LNCAP (cell line): ENCODE results near the gene PPP2R3A.

Experiments
- CTCF ChIP-seq: fragments of 450-650 bp; IDR thresholded peaks from 2 replicates; pipeline ENCODE4 v1.5.1; 2017; ENCODE audit warnings: mild to moderate bottlenecking

The PPP2R3A gene

GRCh38 chr3:136142592-136142991 lies 177.1 kb downstream of the PPP2R3A start:
- TF ChIP-seq CTCF = no peak

GRCh38 chr3:136146981-136147729 lies 181.6 kb downstream of the PPP2R3A start:
- no peak for TF ChIP-seq CTCF

GRCh38 chr3:136149667-136150066 lies 184.1 kb downstream of the PPP2R3A start:
- no peak for TF ChIP-seq CTCF

GRCh38 chr3:136151219-136151618 lies 185.7 kb downstream of the PPP2R3A start:
- TF ChIP-seq CTCF = no peak

GRCh38 chr3:136152176-136152843 lies 186.8 kb downstream of the PPP2R3A start:
- TF ChIP-seq CTCF = no peak

- TF ChIP-seq CTCF = no peak
These were observed 187.4 kb downstream of the PPP2R3A start for GRCh38 chr3:136152963-136153362.

- TF ChIP-seq CTCF = no peak
These were observed 196.0 kb downstream of the PPP2R3A start for GRCh38 chr3:136161516-136161915.
